Head of caudate nucleus (tissue), 42 donors: ENCODE results near the gene AKAP13.
"Not testable (repeated sequence)": the region's sequence is repeated elsewhere in the genome, so short reads cannot be mapped to it uniquely, and the experiment has no call there.

Experiments
- DNase-seq, 42 donors: peaks; one replicate each; pipeline versions ENCODE4 v3.0.0 to v3.0.0-alpha.2; 2020 to 2021; ENCODE audit warnings: mixed read lengths in 7 of 42
- intact Hi-C: fragments of 100-400 bp; cut with DNase I; formaldehyde crosslinking; loops from one replicate; pipeline ENCODE4 v1.15.0; 2022

Gene AKAP13

DNA sequence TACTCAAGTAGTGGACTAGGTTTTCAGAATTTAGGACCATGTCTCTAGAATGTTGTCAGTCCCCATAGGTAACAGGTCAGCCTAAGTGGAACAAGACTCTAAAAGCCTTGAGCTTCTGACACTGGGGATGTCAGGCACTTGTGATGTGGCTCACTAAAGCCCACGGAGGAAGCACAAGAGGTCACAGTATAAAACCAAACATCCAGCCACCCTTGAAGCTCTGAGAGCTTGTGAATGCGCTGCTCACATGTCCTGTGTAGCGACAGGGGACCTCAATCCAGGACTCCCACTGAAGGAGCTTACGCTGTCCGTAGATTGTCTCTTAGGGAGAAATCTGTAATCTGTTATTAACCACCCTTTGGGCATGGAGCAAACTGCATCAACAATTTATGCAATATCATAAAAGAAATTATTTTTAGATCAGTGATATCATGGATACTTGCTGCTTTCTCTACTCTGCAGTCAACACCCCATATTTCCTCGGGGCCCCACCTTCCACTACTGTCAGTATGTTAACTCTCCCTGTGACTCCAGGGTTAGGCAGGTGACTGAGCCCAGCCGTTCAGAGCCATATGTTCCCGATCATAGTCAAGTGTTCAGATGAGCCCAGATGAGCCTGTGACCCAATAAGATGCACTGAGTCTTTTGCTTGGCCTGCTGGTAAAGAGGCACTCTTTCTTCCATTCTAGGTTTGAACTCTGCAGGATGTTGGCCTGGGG is 32.2 kb upstream of the AKAP13 start:
- DNase-seq, intact Hi-C loops: not testable (repeated sequence)

DNA sequence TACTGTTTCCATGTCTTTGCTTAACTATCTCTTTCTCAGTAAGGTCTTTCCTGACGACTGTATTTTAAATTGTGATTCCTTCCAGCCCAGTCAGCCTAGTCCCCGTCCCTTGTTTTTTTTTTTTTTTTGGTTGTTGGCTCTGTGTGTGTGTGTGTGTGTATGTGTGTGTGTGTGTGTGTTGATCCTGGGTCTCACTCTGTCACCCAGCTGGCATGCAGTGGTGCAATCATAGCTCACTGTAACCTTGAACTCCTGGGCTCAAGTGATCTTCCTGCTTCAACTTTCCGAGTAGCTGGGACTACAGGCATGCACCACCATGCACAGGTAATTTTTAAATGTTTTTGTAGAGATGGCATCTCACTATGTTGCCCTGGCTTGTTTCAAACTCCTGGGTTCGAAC is 31.3 kb upstream of the AKAP13 start:
- intact Hi-C loops, DNase-seq: not testable (repeated sequence)

GRCh38 chr15:85350395-85350794 is 30.0 kb upstream of the AKAP13 start:
- no peak for DNase-seq
- intact Hi-C loops = no loop called here

DNA sequence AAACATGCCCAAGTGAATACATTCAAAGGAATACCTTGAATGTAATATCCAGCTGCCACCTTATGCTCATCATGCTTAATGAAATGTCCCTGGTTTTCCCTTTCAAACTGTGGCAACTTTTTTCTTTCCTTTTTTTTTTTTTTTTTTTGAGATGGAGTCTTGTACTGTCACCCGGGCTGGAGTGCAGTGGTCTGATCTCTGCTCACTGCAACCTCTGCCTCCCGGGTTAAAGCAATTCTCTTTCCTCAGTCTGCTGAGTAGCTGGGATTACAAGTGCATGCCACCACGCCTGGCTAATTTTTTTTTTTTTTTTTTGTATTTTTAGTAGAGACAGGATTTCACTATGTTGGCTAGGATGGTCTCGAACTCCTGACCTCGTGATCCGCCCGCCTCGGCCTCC is 28.9 kb upstream of the AKAP13 start:
- DNase-seq, intact Hi-C loops: not testable (repeated sequence)

DNA sequence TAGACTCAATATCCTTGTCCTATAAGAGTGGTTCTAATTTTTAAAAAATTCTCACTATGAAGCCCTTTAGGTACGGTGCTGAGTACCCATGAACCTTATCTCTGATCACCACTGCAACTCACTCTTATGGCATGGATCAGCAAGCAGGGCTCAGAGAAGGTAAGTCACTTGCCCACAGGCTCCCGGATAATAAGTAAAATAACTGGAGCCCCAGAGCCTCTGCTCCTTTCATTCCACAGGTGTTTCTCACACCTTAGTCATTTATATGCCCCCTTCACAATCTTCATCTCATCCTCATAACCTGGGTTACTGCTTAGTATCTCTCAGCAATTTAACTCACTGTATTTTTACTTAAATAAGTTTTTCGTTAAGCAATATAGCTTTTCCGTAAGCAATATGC is 28.4 kb upstream of the AKAP13 start:
- intact Hi-C loops = no loop called here
- DNase-seq = no peak

- intact Hi-C loops = no loop called here
- no peak for DNase-seq
Observed at GRCh38 chr15:85353516-85353915, 26.9 kb upstream of the AKAP13 start.

DNA sequence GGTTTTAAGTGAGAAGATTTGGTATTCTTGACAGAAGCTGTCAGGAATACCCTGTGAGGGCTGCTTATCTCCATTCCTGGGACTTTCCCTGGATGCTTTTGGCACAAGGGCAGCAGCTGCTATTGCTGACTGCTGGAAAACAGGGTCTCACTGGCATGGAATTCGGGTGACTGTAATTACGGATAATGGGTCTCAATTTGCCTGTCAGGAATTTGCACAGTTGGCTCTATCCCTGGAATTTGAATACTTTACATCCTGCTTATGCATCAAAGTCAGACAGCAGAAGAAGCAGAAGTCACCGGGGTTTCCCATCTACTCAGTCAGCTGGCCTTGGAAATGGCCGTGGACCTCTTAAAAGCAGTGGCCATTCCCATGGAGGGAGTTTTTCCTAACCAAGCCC is 25.9 kb upstream of the AKAP13 start:
- intact Hi-C loops = no loop called here
- DNase-seq = no peak

DNA sequence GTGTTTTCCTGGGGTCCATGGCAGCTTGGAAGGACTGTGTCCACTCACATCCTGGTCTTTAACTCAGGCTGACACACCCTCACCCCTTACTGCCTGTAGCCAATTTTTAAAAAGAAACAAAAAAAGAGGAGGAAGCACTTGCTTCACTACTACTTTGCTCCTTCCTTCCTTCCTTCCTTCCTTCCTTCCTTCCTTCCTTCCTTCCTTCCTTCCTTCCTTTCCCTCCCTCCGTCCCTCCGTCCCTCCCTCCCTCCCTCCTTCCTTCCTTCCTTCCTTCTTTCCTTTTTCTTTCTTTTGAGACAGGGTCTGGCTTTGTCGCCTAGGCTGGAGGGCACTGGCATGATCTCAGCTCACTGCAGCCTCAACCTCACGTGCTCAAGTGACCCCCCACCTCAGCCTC is 25.5 kb upstream of the AKAP13 start:
- DNase-seq = no peak
- intact Hi-C loops = no loop called here

GRCh38 chr15:85356276-85356675 is 24.1 kb upstream of the AKAP13 start:
- intact Hi-C loops = no loop called here
- DNase-seq = no peak

DNA sequence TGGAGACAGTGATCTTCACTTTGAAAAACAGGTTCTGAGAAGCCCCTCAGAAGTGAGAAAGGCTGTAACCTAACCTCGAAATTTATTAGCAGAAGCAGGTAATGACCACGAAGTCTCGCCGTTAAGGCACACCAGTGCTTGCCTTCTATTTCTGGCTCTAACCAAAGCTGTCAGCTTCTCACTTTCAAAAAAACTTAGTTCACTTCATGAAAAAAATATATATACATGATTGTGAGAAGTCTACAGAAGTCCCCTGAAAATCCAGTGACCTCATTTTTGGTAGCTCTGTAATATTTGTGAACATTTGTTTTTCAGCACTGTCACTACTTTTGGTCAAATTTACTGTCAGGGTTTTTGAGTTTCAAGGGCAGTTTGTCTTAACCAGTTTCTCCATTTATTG is 19.1 kb upstream of the AKAP13 start:
- intact Hi-C loops = no loop called here
- no peak for DNase-seq

- no peak for DNase-seq
- intact Hi-C loops = no loop called here
Observed at GRCh38 chr15:85362436-85363081, 17.8 kb upstream of the AKAP13 start.

DNA sequence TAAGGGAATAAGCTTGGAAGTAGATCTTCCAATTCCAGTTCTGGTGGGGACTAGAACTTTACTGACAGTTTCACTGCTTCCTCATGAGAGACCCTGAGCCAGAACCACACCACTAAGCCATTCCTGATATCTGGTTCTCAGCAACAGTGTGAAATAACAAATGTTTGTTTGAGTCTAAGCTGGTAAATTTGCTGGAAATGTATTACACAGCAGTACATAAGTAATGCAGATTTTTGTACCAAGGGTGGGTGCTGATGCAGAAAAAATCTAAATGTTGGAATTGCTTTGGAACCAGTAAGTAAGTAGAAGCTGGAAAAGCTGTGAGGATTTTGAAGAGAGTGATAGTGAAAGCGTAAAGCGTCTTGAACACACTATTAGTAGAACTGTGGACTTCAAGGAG is 14.4 kb upstream of the AKAP13 start:
- intact Hi-C loops = no loop called here
- no peak for DNase-seq

DNA sequence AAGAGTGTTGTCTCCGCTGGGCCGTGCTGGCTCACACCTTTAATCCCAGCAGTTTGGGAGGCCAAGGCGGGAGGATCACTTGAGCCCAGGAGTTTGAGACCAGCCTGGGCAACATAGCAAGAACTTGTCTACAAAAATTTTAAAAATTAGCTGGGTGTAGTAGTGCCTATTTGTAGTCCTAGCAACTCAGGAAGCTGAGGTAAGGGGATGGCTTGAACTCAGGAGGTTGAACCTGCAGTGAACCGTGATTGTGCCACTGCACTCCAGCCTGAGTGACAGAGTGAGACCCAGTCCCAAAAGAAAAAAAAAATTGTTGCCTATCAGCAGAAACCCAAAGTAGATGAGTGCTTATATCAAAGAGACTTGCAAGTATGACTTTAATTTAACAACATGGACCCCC is 12.7 kb upstream of the AKAP13 start:
- no peak for DNase-seq
- intact Hi-C loops = no loop called here

- intact Hi-C loops = no loop called here
- no peak for DNase-seq
Observed at GRCh38 chr15:85374831-85375230, 5.6 kb upstream of the AKAP13 start.

- intact Hi-C loops = no loop called here
- DNase-seq = no peak
Observed at GRCh38 chr15:85377269-85377668, 3.1 kb upstream of the AKAP13 start.

- no peak for DNase-seq
- intact Hi-C loops = no loop called here
Observed at GRCh38 chr15:85377986-85378385, 2.4 kb upstream of the AKAP13 start.

DNA sequence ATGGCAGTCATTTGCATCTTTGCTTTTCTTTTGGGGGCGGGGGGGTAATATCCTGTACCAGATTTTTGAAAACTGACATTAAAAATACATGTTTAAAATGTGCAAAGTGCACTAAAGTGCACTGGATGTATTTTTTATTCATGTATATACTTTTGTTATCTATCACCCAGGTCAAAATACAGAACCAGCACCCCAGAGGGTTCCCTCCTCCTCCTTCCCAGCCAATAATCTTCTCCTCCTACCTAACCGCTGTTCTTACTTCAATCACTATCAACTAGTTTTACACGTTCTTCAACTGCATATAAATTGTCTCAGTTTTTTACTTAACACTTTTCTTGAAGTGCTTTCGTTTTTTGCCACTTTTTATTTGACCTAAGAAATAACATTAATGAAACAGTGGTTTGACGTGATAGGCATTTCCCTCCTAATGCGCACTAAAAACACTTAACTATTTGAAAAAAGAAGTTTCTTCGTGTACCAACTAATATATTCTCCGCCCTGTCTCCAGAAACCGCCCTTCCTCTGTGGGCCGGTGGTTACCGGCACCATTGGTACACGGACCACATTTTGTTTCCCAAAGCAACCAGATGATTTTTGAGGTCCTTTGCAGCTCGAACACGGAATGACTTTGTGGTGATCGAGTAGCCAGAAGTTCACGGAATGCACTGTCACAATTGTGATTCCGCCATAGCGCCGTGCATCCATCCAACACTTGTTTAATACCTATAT is 836 bp upstream of the AKAP13 start:
- peak in 4 of 42 donors; percentile 4 to 9 (median 9) for DNase-seq

GRCh38 chr15:85380812-85381642 is 624 bp downstream of the AKAP13 start:
- intact Hi-C loops = no loop called here
- DNase-seq = peak in 35 of 42 donors; percentile 2 to 54 (median 18)

More for the DNA sequence above, 836 bp upstream of the AKAP13 start:
- intact Hi-C loops = no loop called here
